Dendritic cell treated with granulocyte-macrophage colony-stimulating factor and Interleukin-4, amounts not matched to agents 40 ng/mL and 50 ng/mL, for 4 days (primary cell): ENCODE measurements around the gene KRTAP29-1.
"Not testable (repeated sequence)": the region's sequence is repeated elsewhere in the genome, so short reads cannot be mapped to it uniquely, and the experiment has no call there.

Experiments used
- H3K27ac Mint-ChIP-seq: one replicate; pipeline ENCODE4 v1.8.0; 2022; ENCODE audit warnings: mild to moderate bottlenecking, mixed read lengths
- H3K27me3 Mint-ChIP-seq: one replicate; pipeline ENCODE4 v1.8.0; 2022; ENCODE audit warnings: mild to moderate bottlenecking, mixed read lengths
- H3K36me3 Mint-ChIP-seq: one replicate; pipeline ENCODE4 v1.8.0; 2022; ENCODE audit warnings: low read depth, mixed read lengths
- H3K4me1 Mint-ChIP-seq: one replicate; pipeline ENCODE4 v1.8.0; 2022; ENCODE audit warnings: low read depth, mixed read lengths
- H3K4me3 Mint-ChIP-seq: one replicate; pipeline ENCODE4 v1.8.0; 2022; ENCODE audit warnings: mild to moderate bottlenecking, moderate library complexity, mixed read lengths
- H3K9me3 Mint-ChIP-seq: one replicate; pipeline ENCODE4 v1.8.0; 2022; ENCODE audit warnings: mixed read lengths
- intact Hi-C: fragments of 100-400 bp; cut with micrococcal nuclease; formaldehyde crosslinking; loops from one replicate; pipeline ENCODE4 v1.15.0; 2022

The KRTAP29-1 gene

DNA sequence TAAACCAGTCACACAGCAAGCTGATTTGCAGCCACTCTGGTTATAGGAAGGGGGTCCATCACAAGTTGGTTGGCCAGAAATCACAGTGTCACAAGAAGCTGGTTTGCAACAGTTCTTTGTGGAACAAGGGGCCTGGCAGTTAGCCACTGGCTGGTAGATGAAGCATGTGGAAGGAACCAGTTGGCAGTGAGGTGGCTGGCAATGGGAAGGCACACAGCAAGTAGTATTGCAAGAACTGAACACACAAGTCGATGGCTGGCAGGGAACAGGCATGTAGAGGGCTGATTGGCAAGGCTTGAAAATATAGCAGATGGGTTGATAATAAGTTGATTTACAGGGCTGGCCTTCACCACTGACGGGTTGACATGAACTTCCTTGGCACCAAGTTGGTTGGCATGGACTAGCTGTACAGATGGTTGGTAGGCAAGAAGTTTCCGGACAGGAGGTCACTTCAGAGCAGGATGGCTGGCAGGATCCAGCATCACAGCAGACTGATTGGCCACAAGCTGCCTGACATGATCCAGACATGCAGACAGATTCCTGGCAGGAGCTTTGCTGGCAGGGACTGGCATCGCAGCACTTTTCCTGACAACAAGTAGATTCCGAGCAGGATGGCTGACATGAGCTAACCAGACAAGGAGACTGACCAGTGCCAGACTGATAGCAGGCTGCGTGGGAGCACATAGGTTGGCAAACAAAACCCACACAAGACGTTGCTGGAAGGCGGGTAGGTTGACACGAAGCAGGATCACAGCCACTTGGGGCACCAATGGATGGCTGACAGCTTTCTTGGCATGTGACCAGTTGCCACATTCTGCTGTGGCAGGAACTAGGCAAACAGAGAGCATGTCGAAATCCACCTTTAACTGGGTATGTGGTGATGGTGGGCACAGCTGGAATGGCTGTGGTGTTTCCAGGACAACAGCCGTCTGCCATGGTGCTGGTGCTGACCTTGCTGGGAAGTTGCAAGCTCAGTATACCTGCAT, at the start of gene KRTAP29-1:
Gene KRTAP29-1, minus strand, starts transcription at position 936 of the 986 bp plus-strand sequence. Its CDS starts 0 bp downstream, at position 936.
- H3K4me1 Mint-ChIP-seq = peaks cover 14% of the 10 kb centered on the region
- intact Hi-C loops = no loop called here
- H3K27me3 Mint-ChIP-seq = peaks cover 3% of the 10 kb centered on the region
- no peak within 1 kb of the TSS for H3K27ac Mint-ChIP-seq
- no peak within 1 kb of the TSS for H3K4me3 Mint-ChIP-seq
- H3K36me3 Mint-ChIP-seq = no peaks in the 10 kb centered on the region
- H3K9me3 Mint-ChIP-seq = peaks cover 9% of the 10 kb centered on the region

- Mint-ChIP-seq H3K4me3 (no peak overlapping the region), H3K27me3 (peaks cover 5% of the 10 kb centered on the region), H3K4me1 (no peaks in the 10 kb centered on the region), H3K36me3 (no peaks in the 10 kb centered on the region), H3K27ac (no peak overlapping the region), H3K9me3 (no peaks in the 10 kb centered on the region)
- intact Hi-C loops = no loop called here
Observed at GRCh38 chr17:41351177-41351576, 48.5 kb upstream of the KRTAP29-1 start.

DNA sequence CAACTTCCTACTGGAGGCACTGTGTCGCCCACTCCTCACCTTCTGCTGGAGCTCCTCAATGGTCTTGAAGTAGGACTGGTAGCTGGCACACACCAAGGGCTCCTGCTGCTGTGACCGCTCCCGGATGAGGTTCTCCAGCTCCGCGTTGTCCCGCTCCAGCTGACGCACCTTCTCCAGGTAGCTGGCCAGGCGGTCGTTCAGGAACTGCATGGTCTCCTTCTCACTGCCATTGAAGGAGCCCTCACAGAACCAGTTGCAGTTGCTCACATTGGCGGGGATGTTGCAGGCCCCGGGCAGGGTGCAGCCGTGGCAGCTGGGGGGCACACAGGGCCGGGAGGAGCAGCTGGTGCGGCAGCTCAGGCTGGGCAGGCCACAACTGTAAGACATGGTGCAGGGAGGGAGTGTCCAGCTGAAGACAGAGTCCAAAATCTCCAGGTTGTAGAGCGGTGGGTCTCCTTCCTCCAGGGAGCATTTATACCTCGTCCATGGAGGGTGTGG, 47.8 kb upstream of the KRTAP29-1 start, which contains the start of gene KRT33A:
Gene KRT33A, minus strand, starts transcription at position 448 of the 498 bp plus-strand sequence. Its CDS starts 61 bp downstream, at position 387.
- H3K27ac Mint-ChIP-seq, H3K4me1 Mint-ChIP-seq, H3K9me3 Mint-ChIP-seq, intact Hi-C loops, H3K4me3 Mint-ChIP-seq, H3K27me3 Mint-ChIP-seq, H3K36me3 Mint-ChIP-seq: not testable (repeated sequence)

DNA sequence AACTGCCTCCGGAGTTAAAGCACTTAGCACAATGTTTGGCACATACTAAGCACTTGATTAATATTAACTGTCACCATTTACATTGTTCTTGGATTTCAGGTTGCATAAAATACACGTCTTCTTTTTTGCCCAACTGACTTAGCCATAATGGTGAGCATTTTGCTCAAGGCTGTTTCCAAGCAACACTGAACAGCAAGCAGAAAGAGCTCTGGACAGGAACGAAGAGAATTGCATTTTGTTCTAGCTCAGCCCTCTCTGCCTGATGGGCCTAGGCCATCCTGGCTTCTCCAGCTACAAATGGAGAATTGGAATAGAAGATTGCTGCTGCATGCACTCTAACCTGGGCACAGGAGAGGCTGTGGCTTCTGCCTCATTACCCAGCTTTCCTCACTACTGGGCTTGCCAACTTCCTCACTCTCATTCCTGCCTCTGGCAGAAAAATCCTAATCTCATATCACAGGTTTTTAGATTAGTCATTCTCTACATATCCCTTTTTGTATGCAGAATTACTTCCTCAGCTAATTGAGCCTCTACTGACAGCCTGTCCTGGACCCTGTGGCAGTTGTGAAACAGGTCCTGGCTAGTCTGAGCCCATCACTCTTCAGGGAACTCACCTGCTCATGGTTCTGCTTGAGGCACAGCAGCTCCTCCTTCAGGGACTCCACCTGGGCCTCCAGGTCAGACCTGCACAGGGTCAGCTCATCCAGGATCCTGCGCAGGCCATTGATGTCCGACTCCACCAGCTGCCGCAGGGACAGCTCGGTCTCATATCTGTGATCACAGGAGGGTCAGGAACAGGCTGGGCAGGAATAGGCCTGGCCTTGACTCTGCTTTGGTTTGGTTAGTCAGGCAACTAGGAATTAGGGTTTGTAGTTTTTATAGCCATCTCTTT, 45.5 kb upstream of the KRTAP29-1 start:
- Mint-ChIP-seq H3K9me3 (peaks cover 5% of the 10 kb centered on the region), H3K4me3 (no peak overlapping the region), H3K4me1 (no peaks in the 10 kb centered on the region), H3K36me3 (no peaks in the 10 kb centered on the region), H3K27me3 (peaks cover 5% of the 10 kb centered on the region), H3K27ac (no peak overlapping the region)
- intact Hi-C loops = no loop called here

DNA sequence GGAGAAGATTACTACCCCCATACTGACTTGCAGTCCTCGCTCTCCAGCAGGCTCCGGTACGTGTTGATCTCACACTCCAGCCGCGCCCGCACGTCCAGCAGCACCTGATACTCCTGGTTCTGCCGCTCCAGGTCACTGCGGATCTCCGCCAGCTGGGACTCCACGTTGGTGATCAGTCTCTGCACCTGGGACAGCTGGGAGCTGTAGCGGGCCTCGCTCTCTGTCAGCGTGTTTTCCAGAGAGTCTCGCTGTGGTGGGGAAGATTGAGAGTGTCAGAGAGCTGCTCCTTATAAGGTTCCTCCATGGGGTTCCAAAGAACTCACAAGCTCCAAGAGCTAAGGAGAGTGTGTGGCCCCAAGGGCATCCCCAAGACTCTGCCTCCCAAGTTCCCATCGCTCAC, 43.8 kb upstream of the KRTAP29-1 start:
- H3K27ac Mint-ChIP-seq, intact Hi-C loops, H3K27me3 Mint-ChIP-seq, H3K4me1 Mint-ChIP-seq, H3K4me3 Mint-ChIP-seq, H3K36me3 Mint-ChIP-seq: not testable (repeated sequence)
- H3K9me3 Mint-ChIP-seq = peaks cover 19% of the 10 kb centered on the region

GRCh38 chr17:41345992-41346391, 43.3 kb upstream of the KRTAP29-1 start:
- peaks cover 19% of the 10 kb centered on the region for H3K9me3 Mint-ChIP-seq
- H3K27ac Mint-ChIP-seq = no peak overlapping the region
- intact Hi-C loops = no loop called here
- H3K4me3 Mint-ChIP-seq = no peak overlapping the region
- H3K27me3 Mint-ChIP-seq = no peaks in the 10 kb centered on the region
- H3K36me3 Mint-ChIP-seq = no peaks in the 10 kb centered on the region
- H3K4me1 Mint-ChIP-seq = peaks cover 2% of the 10 kb centered on the region

GRCh38 chr17:41343029-41343428, 40.4 kb upstream of the KRTAP29-1 start:
- H3K27me3 Mint-ChIP-seq = no peaks in the 10 kb centered on the region
- intact Hi-C loops = no loop called here
- no peak overlapping the region for H3K4me3 Mint-ChIP-seq
- no peak overlapping the region for H3K27ac Mint-ChIP-seq
- peaks cover 25% of the 10 kb centered on the region for H3K4me1 Mint-ChIP-seq
- no peaks in the 10 kb centered on the region for H3K36me3 Mint-ChIP-seq
- peaks cover 19% of the 10 kb centered on the region for H3K9me3 Mint-ChIP-seq

GRCh38 chr17:41340934-41341861, 38.5 kb upstream of the KRTAP29-1 start:
- Mint-ChIP-seq H3K4me3 (no peak overlapping the region), H3K27me3 (no peaks in the 10 kb centered on the region), H3K36me3 (no peaks in the 10 kb centered on the region), H3K27ac (no peak overlapping the region), H3K9me3 (peaks cover 19% of the 10 kb centered on the region), H3K4me1 (peaks cover 25% of the 10 kb centered on the region)
- intact Hi-C loops = no loop called here

DNA sequence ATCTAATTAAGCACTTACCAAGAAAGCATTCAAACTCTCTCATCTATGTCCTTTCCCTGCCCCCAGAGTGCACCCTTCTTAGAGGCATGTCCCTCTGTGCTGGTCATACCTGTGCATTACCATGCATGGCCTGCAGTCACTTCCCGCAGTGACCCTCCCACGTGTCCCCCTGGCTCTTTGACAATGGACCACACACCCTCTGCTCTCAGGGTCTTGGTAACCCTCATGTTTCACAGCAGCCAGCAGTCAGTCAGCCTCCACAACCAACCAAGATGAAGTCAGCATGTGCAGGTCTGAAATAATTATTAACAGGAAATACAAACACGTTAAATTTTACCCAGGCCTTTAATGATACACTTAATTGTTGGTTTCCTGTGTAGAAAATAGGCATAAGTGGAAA, 37.8 kb upstream of the KRTAP29-1 start:
- Mint-ChIP-seq H3K27me3 (peaks cover 3% of the 10 kb centered on the region), H3K4me3 (no peak overlapping the region), H3K36me3 (no peaks in the 10 kb centered on the region), H3K9me3 (peaks cover 19% of the 10 kb centered on the region), H3K4me1 (peaks cover 25% of the 10 kb centered on the region), H3K27ac (no peak overlapping the region)
- intact Hi-C loops = no loop called here

GRCh38 chr17:41339571-41340172, 37.0 kb upstream of the KRTAP29-1 start:
- peaks cover 4% of the 10 kb centered on the region for H3K27me3 Mint-ChIP-seq
- intact Hi-C loops = no loop called here
- H3K4me1 Mint-ChIP-seq = peaks cover 25% of the 10 kb centered on the region
- H3K27ac Mint-ChIP-seq = no peak overlapping the region
- H3K4me3 Mint-ChIP-seq = no peak overlapping the region
- no peaks in the 10 kb centered on the region for H3K36me3 Mint-ChIP-seq
- H3K9me3 Mint-ChIP-seq = peaks cover 19% of the 10 kb centered on the region

GRCh38 chr17:41338961-41339485, 36.4 kb upstream of the KRTAP29-1 start:
- Mint-ChIP-seq H3K4me3 (no peak overlapping the region), H3K4me1 (peaks cover 25% of the 10 kb centered on the region), H3K36me3 (no peaks in the 10 kb centered on the region), H3K27me3 (peaks cover 4% of the 10 kb centered on the region), H3K27ac (no peak overlapping the region), H3K9me3 (peaks cover 19% of the 10 kb centered on the region)
- intact Hi-C loops = no loop called here

DNA sequence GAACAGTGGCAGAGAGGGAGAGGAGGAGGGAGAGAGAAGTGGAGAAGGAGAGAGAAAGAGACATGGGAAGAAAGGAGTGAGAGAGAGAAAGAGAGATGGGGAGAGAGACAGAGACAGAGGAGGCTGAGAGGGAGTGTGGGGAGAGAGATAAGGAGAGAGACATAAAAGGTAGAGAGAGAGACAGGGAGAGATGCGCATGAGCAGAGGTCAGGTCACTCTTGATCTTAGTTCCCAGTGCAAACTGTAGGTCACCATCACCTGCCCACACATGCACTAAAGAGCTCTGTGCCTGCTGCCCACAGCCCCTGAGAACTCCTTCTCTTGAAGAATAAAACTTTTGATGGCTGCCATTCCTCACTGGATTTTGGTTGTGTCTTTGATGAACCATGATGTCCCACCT, 33.1 kb upstream of the KRTAP29-1 start:
- peaks cover 21% of the 10 kb centered on the region for H3K4me1 Mint-ChIP-seq
- H3K27me3 Mint-ChIP-seq = peaks cover 4% of the 10 kb centered on the region
- intact Hi-C loops = no loop called here
- no peak overlapping the region for H3K4me3 Mint-ChIP-seq
- no peaks in the 10 kb centered on the region for H3K9me3 Mint-ChIP-seq
- H3K27ac Mint-ChIP-seq = no peak overlapping the region
- no peaks in the 10 kb centered on the region for H3K36me3 Mint-ChIP-seq
